ENCODE data around the gene TNP1. TPM values are rescaled to one million over a fixed set of nuclear protein-coding genes. Genes with fewer than 3 reads are reported as not detected.

TNP1 gene
- polyA plus RNA-seq, 3 donors: not detected

GRCh38 chr2:216879727-216880508, 20.1 kb upstream of the TNP1 start:
- WGBS, 3 donors: 83 to 90% (median 83%) methylated on average over 6 of the region's 6 CpGs
- H3K27ac ChIP-seq (ENCODE audit: low read depth, low read length): no peak overlapping the region

GRCh38 chr2:216878072-216878471, 18.2 kb upstream of the TNP1 start:
- H3K27ac ChIP-seq (ENCODE audit: low read depth, low read length): no peak overlapping the region
- 91 to 96% (median 95%) methylated on average over 5 of the region's 5 CpGs for WGBS, 3 donors

- 83 to 96% (median 92%) methylated on average over 3 of the region's 3 CpGs for WGBS, 3 donors
- H3K27ac ChIP-seq (ENCODE audit: low read depth, low read length): no peak overlapping the region
Observed at GRCh38 chr2:216877085-216877484, 17.2 kb upstream of the TNP1 start.

GRCh38 chr2:216875862-216876261, 16.0 kb upstream of the TNP1 start:
- WGBS, 3 donors: 90 to 96% (median 92%) methylated on average over 2 of the region's 2 CpGs
- H3K27ac ChIP-seq (ENCODE audit: low read depth, low read length): no peak overlapping the region

- no peak overlapping the region for H3K27ac ChIP-seq (ENCODE audit: low read depth, low read length)
- 71 to 100% (median 74%) methylated on average over 1 of the region's 1 CpG for WGBS, 3 donors
Observed at GRCh38 chr2:216873573-216873972, 13.7 kb upstream of the TNP1 start.

GRCh38 chr2:216872624-216873023, 12.8 kb upstream of the TNP1 start:
- H3K27ac ChIP-seq (ENCODE audit: low read depth, low read length): no peak overlapping the region
- WGBS, 3 donors: 89 to 91% (median 90%) methylated on average over 3 of the region's 3 CpGs

GRCh38 chr2:216872040-216872439, 12.2 kb upstream of the TNP1 start:
- H3K27ac ChIP-seq (ENCODE audit: low read depth, low read length): no peak overlapping the region
- 87 to 92% (median 88%) methylated on average over 3 of the region's 3 CpGs for WGBS, 3 donors

- no peak overlapping the region for H3K27ac ChIP-seq (ENCODE audit: low read depth, low read length)
- WGBS, 3 donors: 41 to 81% (median 77%) methylated on average over 4 of the region's 4 CpGs
Observed at GRCh38 chr2:216871333-216871934, 11.6 kb upstream of the TNP1 start.

- 91 to 99% (median 94%) methylated on average over 3 of the region's 3 CpGs for WGBS, 3 donors
- H3K27ac ChIP-seq (ENCODE audit: low read depth, low read length): no peak overlapping the region
Observed at GRCh38 chr2:216870508-216871332, 10.9 kb upstream of the TNP1 start.

- 84 to 90% (median 85%) methylated on average over 3 of the region's 3 CpGs for WGBS, 3 donors
- no peak overlapping the region for H3K27ac ChIP-seq (ENCODE audit: low read depth, low read length)
Observed at GRCh38 chr2:216866515-216867095, 6.7 kb upstream of the TNP1 start.

- H3K27ac ChIP-seq (ENCODE audit: low read depth, low read length): no peak overlapping the region
- 88 to 93% (median 90%) methylated on average over 3 of the region's 3 CpGs for WGBS, 3 donors
Observed at GRCh38 chr2:216865658-216866057, 5.8 kb upstream of the TNP1 start.

- 74 to 85% (median 77%) methylated on average over 4 of the region's 4 CpGs for WGBS, 3 donors
Observed at GRCh38 chr2:216863946-216864345, 4.1 kb upstream of the TNP1 start.

GRCh38 chr2:216862628-216863398, 2.9 kb upstream of the TNP1 start:
- no peak overlapping the region for H3K27ac ChIP-seq (ENCODE audit: low read depth, low read length)
- 78 to 81% (median 80%) methylated on average over 8 of the region's 8 CpGs for WGBS, 3 donors

More at GRCh38 chr2:216863946-216864345, 4.1 kb upstream of the TNP1 start:
- H3K27ac ChIP-seq (ENCODE audit: low read depth, low read length): no peak overlapping the region

- 61% methylated on average over 2 of the region's 2 CpGs for WGBS, 3 donors
- no peak overlapping the region for H3K27ac ChIP-seq (ENCODE audit: low read depth, low read length)
Observed at GRCh38 chr2:216860426-216861137, 718 bp upstream of the TNP1 start.

GRCh38 chr2:216858312-216858711, 1.6 kb downstream of the TNP1 start:
- WGBS, 3 donors: 36 to 45% (median 38%) methylated on average over 3 of the region's 3 CpGs
- H3K27ac ChIP-seq (ENCODE audit: low read depth, low read length): no peak overlapping the region

GRCh38 chr2:216857131-216857550, 2.7 kb downstream of the TNP1 start:
- no peak overlapping the region for H3K27ac ChIP-seq (ENCODE audit: low read depth, low read length)
- 76 to 86% (median 80%) methylated on average over 3 of the region's 3 CpGs for WGBS, 3 donors

- WGBS, 3 donors: 67 to 89% (median 88%) methylated on average over 5 of the region's 5 CpGs
- H3K27ac ChIP-seq (ENCODE audit: low read depth, low read length): no peak overlapping the region
Observed at GRCh38 chr2:216856406-216857065, 3.3 kb downstream of the TNP1 start.
